HEK293 (cell line): ENCODE data around the gene ATRNL1.

Experiments
- CTCF ChIA-PET: fragments of 350-600 bp; formaldehyde crosslinking; extraction: SDS; loops from one replicate; lab custom pipeline; 2021; ENCODE audit warnings: antibody characterized with exemption; lab: Yijun Ruan, JAX
- POLR2A ChIA-PET: fragments of 300-600 bp; formaldehyde crosslinking; extraction: SDS; loops from one replicate; lab custom pipeline; 2020; ENCODE audit warnings: antibody characterized with exemption, inconsistent platforms; lab: Yijun Ruan, JAX
- H3K27ac ChIP-seq: fragments of 200-500 bp; sonication (Bioruptor generic); 2 replicates; pipeline ENCODE4 v1.5.1; 2014; ENCODE audit warnings: low read depth, low read length, control low read depth, inconsistent platforms; ENCODE audit errors: extremely low read depth
- H3K36me3 ChIP-seq, 2 experiments: fragments of 200-500 bp in 1 of 2; sonication (Bioruptor generic) in 1 of 2; 1 replicate in 1 of 2; 2 replicates in 1 of 2; pipeline ENCODE4 v1.5.1; 2014 to 2017; ENCODE audit warnings: inconsistent platforms in 2 of 2, low read length in 2 of 2; ENCODE audit not compliant: control insufficient read depth in 2 of 2, insufficient read depth in 1 of 2
- H3K4me1 ChIP-seq: fragments of 200-500 bp; sonication (Bioruptor generic); 2 replicates; pipeline ENCODE4 v1.5.1; 2014; ENCODE audit warnings: mild to moderate bottlenecking, low read length, inconsistent platforms; ENCODE audit not compliant: control insufficient read depth, insufficient read depth
- H3K4me3 ChIP-seq: 2 replicates; pipeline ENCODE4 v1.5.1; 2011; ENCODE audit warnings: low read depth, mild to moderate bottlenecking, control low read depth, low read length, moderate library complexity
- H3K9me3 ChIP-seq: fragments of 200-500 bp; sonication (Bioruptor generic); 2 replicates; pipeline ENCODE4 v1.5.1; 2014; ENCODE audit warnings: low read depth, low read length, inconsistent platforms; ENCODE audit not compliant: control insufficient read depth, insufficient read depth
- ATF2 ChIP-seq: fragments of 450-650 bp; formaldehyde crosslinking; IDR thresholded peaks from 2 replicates; pipeline ENCODE4 v1.5.1; 2016; ENCODE audit warnings: missing biosample characterization, missing genetic modification characterization, low read depth
- EGR2 ChIP-seq: fragments of 450-650 bp; formaldehyde crosslinking; IDR thresholded peaks from 2 replicates; pipeline ENCODE4 v1.5.1; 2016; ENCODE audit warnings: low read depth, missing biosample characterization, missing genetic modification characterization
- GFI1B ChIP-seq: fragments of 450-650 bp; formaldehyde crosslinking; IDR thresholded peaks from 2 replicates; pipeline ENCODE4 v1.5.1; 2016; ENCODE audit warnings: missing biosample characterization, missing genetic modification characterization
- GLIS1 ChIP-seq: fragments of 450-650 bp; formaldehyde crosslinking; IDR thresholded peaks from 2 replicates; pipeline ENCODE4 v1.5.1; 2016; ENCODE audit warnings: missing biosample characterization, missing genetic modification characterization
- GLIS2 ChIP-seq: fragments of 450-650 bp; formaldehyde crosslinking; IDR thresholded peaks from 2 replicates; pipeline ENCODE4 v1.5.1; 2016; ENCODE audit warnings: missing biosample characterization, missing genetic modification characterization
- KLF1 ChIP-seq: fragments of 450-650 bp; formaldehyde crosslinking; IDR thresholded peaks from 2 replicates; pipeline ENCODE4 v1.5.1; 2016; ENCODE audit warnings: missing biosample characterization, missing genetic modification characterization
- KLF10 ChIP-seq: fragments of 450-650 bp; IDR thresholded peaks from 2 replicates; pipeline ENCODE4 v1.5.1; 2018; ENCODE audit warnings: missing biosample characterization, mild to moderate bottlenecking, missing genetic modification characterization
- KLF7 ChIP-seq: fragments of 450-650 bp; formaldehyde crosslinking; IDR thresholded peaks from 2 replicates; pipeline ENCODE4 v1.5.1; 2016; ENCODE audit warnings: missing biosample characterization, missing genetic modification characterization, borderline replicate concordance
- OSR2 ChIP-seq: fragments of 450-650 bp; formaldehyde crosslinking; IDR thresholded peaks from 2 replicates; pipeline ENCODE4 v1.5.1; 2016; ENCODE audit warnings: missing biosample characterization, missing genetic modification characterization
- PRDM2 ChIP-seq: fragments of 450-650 bp; formaldehyde crosslinking; IDR thresholded peaks from 2 replicates; pipeline ENCODE4 v1.5.1; 2016; ENCODE audit warnings: missing biosample characterization, missing genetic modification characterization, borderline replicate concordance
- WT1 ChIP-seq: fragments of 450-650 bp; formaldehyde crosslinking; IDR thresholded peaks from 2 replicates; pipeline ENCODE4 v1.5.1; 2016; ENCODE audit warnings: missing biosample characterization, missing genetic modification characterization
- YY2 ChIP-seq: fragments of 450-650 bp; formaldehyde crosslinking; IDR thresholded peaks from 2 replicates; pipeline ENCODE4 v1.5.1; 2016; ENCODE audit warnings: missing biosample characterization, missing genetic modification characterization
- ZFHX2 ChIP-seq: fragments of 450-650 bp; formaldehyde crosslinking; conservative IDR thresholded peaks from 2 replicates; pipeline ENCODE4 v1.5.1; 2016; ENCODE audit warnings: missing biosample characterization, missing genetic modification characterization
- ZFP3 ChIP-seq: fragments of 450-650 bp; formaldehyde crosslinking; IDR thresholded peaks from 2 replicates; pipeline ENCODE4 v1.5.1; 2016; ENCODE audit warnings: low read depth, missing biosample characterization, missing genetic modification characterization
- ZNF112 ChIP-seq: fragments of 450-650 bp; formaldehyde crosslinking; IDR thresholded peaks from 2 replicates; pipeline ENCODE4 v1.5.0; 2017; ENCODE audit warnings: missing biosample characterization, missing genetic modification characterization
- ZNF114 ChIP-seq: fragments of 450-650 bp; formaldehyde crosslinking; IDR thresholded peaks from 2 replicates; pipeline ENCODE4 v1.5.0; 2017; ENCODE audit warnings: missing biosample characterization, missing genetic modification characterization
- ZNF157 ChIP-seq: fragments of 450-650 bp; formaldehyde crosslinking; IDR thresholded peaks from 2 replicates; pipeline ENCODE4 v1.5.1; 2016; ENCODE audit warnings: missing biosample characterization, missing genetic modification characterization
- ZNF19 ChIP-seq: fragments of 450-650 bp; formaldehyde crosslinking; IDR thresholded peaks from 2 replicates; pipeline ENCODE4; 2016; ENCODE audit warnings: missing biosample characterization, missing genetic modification characterization, low read depth
- ZNF211 ChIP-seq: fragments of 450-650 bp; formaldehyde crosslinking; IDR thresholded peaks from 2 replicates; pipeline ENCODE4 v1.5.1; 2016; ENCODE audit warnings: low read depth, missing biosample characterization, missing genetic modification characterization
- ZNF37A ChIP-seq: fragments of 450-650 bp; IDR thresholded peaks from 2 replicates; pipeline ENCODE4 v1.5.1; 2018; ENCODE audit warnings: missing biosample characterization, missing genetic modification characterization
- ZNF416 ChIP-seq: fragments of 450-650 bp; formaldehyde crosslinking; IDR thresholded peaks from 2 replicates; pipeline ENCODE4 v1.5.1; 2016; ENCODE audit warnings: missing biosample characterization, missing genetic modification characterization
- ZNF514 ChIP-seq: fragments of 450-650 bp; formaldehyde crosslinking; IDR thresholded peaks from 2 replicates; pipeline ENCODE4 v1.5.1; 2016; ENCODE audit warnings: missing biosample characterization, missing genetic modification characterization
- ZNF530 ChIP-seq: fragments of 450-650 bp; formaldehyde crosslinking; IDR thresholded peaks from 2 replicates; pipeline ENCODE4 v1.5.1; 2016; ENCODE audit warnings: low read depth, missing biosample characterization, missing genetic modification characterization
- ZNF571 ChIP-seq: fragments of 450-650 bp; formaldehyde crosslinking; IDR thresholded peaks from 2 replicates; pipeline ENCODE4 v1.5.0; 2017; ENCODE audit warnings: missing biosample characterization, missing genetic modification characterization
- ZNF585B ChIP-seq: fragments of 450-650 bp; formaldehyde crosslinking; IDR thresholded peaks from 2 replicates; pipeline ENCODE4 v1.5.1; 2016; ENCODE audit warnings: missing biosample characterization, missing genetic modification characterization
- ZNF629 ChIP-seq: fragments of 450-650 bp; formaldehyde crosslinking; IDR thresholded peaks from 2 replicates; pipeline ENCODE4 v1.5.1; 2017; ENCODE audit warnings: missing biosample characterization, missing genetic modification characterization
- ZNF670 ChIP-seq: fragments of 450-650 bp; formaldehyde crosslinking; IDR thresholded peaks from 2 replicates; pipeline ENCODE4 v1.5.1; 2016; ENCODE audit warnings: missing biosample characterization, missing genetic modification characterization, low read depth
- ZNF701 ChIP-seq: fragments of 450-650 bp; formaldehyde crosslinking; IDR thresholded peaks from 2 replicates; pipeline ENCODE4 v1.5.1; 2016; ENCODE audit warnings: missing biosample characterization, missing genetic modification characterization
- ZNF792 ChIP-seq: fragments of 450-650 bp; formaldehyde crosslinking; IDR thresholded peaks from 2 replicates; pipeline ENCODE4 v1.5.1; 2016; ENCODE audit warnings: missing biosample characterization, missing genetic modification characterization
- ZNF837 ChIP-seq: fragments of 450-650 bp; formaldehyde crosslinking; IDR thresholded peaks from 2 replicates; pipeline ENCODE4 v1.5.1; 2016; ENCODE audit warnings: missing biosample characterization, missing genetic modification characterization
- ZSCAN16 ChIP-seq: fragments of 450-650 bp; formaldehyde crosslinking; IDR thresholded peaks from 2 replicates; pipeline ENCODE4 v1.5.1; 2016; ENCODE audit warnings: missing biosample characterization, missing genetic modification characterization

Gene ATRNL1

GRCh38 chr10:115969591-115969990 lies 876.4 kb downstream of the ATRNL1 start:
- Histone ChIP-seq H3K4me1 (no peaks in the 10 kb centered on the region), H3K9me3 (no peaks in the 10 kb centered on the region), H3K27ac (no peak overlapping the region), H3K36me3 (no peaks in the 10 kb centered on the region), H3K4me3 (no peak overlapping the region)
- CTCF ChIA-PET, result no interaction called here
- POLR2A ChIA-PET, result no interaction called here
- no peak for TF ChIP-seq EGR2 (tag by site-specific recombination)
- TF ChIP-seq ZNF837 (tag by site-specific recombination), result no peak
- no peak for TF ChIP-seq ZNF629 (tag by site-specific recombination)
- no peak for TF ChIP-seq GLIS1 (tag by site-specific recombination)
- no peak for TF ChIP-seq ZNF416 (tag by site-specific recombination)
- no peak for TF ChIP-seq YY2 (tag by site-specific recombination)
- TF ChIP-seq OSR2 (tag by site-specific recombination), result no peak
- TF ChIP-seq ZNF514 (tag by site-specific recombination), result no peak
- no peak for TF ChIP-seq ZNF585B (tag by site-specific recombination)
- no peak for TF ChIP-seq ATF2 (tag by site-specific recombination)
- no peak for TF ChIP-seq ZNF211 (tag by site-specific recombination)
- TF ChIP-seq ZFP3 (tag by site-specific recombination), result no peak
- TF ChIP-seq ZNF530, result no peak
- no peak for TF ChIP-seq KLF1 (tag by site-specific recombination)
- TF ChIP-seq ZNF792 (tag by site-specific recombination), result no peak
- TF ChIP-seq ZNF670 (tag by site-specific recombination), result no peak
- no peak for TF ChIP-seq ZNF19 (tag by site-specific recombination)

GRCh38 chr10:115971921-115972320 lies 878.8 kb downstream of the ATRNL1 start:
- TF ChIP-seq ZNF571 (tag by site-specific recombination) (no peak), KLF10 (tag by site-specific recombination) (no peak), ZNF701 (tag by site-specific recombination) (no peak), ZNF112 (no peak), PRDM2 (tag by site-specific recombination) (no peak), GFI1B (tag by site-specific recombination) (no peak), KLF7 (tag by site-specific recombination) (no peak), ZNF37A (no peak), ZFHX2 (tag by site-specific recombination) (no peak), GLIS2 (tag by site-specific recombination) (no peak), ZNF114 (tag by site-specific recombination) (no peak), ZSCAN16 (tag by site-specific recombination) (no peak), ZNF157 (tag by site-specific recombination) (no peak), WT1 (no peak)
- ChIA-PET CTCF (no interaction called here), POLR2A (no interaction called here)
- no peaks in the 10 kb centered on the region for H3K9me3 ChIP-seq
- H3K4me1 ChIP-seq, result no peaks in the 10 kb centered on the region
- no peak overlapping the region for H3K27ac ChIP-seq
- no peak overlapping the region for H3K4me3 ChIP-seq
- no peaks in the 10 kb centered on the region for H3K36me3 ChIP-seq
